IPS-NIHi7 (cell line): ENCODE results near the gene ZNF438.

Source experiments
- DNase-seq: peaks from one replicate; pipeline ENCODE4 v3.0.0; 2012; ENCODE audit warnings: mixed read lengths; ENCODE audit errors: extremely low spot score

Gene ZNF438

GRCh38 chr10:30848396-30849032, 183.2 kb downstream of the ZNF438 start:
- no peak for DNase-seq

- DNase-seq, result no peak
Measured at GRCh38 chr10:30847642-30848041, 184.0 kb downstream of the ZNF438 start.

- DNase-seq, result no peak
Measured at GRCh38 chr10:30847199-30847598, 184.5 kb downstream of the ZNF438 start.

DNA sequence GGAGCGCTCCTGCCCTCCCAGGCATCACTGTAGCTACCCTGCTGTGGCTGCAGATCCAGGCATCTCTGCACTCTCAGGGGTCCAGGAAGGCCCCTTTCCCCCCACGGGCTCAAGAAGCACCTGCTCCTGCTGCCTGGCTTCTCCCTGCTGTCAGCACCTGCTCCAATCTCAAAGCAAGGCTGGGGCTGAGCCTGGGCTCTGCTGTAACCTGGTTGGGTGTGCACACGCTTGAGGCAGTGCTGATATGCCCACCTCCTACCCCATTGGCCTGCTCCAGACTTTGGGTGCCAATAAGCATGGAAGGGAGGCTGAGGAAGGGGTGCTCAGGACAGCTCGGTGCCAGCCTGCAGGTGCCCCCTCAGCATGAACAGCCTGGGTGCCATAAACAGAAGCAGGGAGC, 185.0 kb downstream of the ZNF438 start:
- DNase-seq, result no peak

DNA sequence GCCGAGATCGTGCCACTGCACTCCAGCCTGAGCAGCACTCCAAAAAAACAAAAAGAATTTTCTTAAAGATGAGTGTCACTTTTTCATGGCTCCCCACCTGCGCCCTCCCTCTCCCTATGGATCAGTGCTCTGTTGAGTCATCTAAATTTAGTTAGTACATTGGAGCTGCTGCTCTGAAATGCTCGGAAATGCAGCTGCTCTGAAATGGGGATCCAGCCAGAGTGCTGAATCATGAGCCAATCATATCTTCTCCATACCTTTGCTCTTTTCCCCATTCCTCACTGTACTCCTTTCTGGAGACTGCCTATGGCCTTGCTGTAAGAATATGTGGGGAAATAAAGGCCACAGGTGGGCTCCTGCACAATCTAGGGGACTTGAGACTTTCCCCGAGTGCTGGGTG, 188.8 kb downstream of the ZNF438 start:
- DNase-seq, result no peak

- no peak for DNase-seq
Measured at GRCh38 chr10:30842185-30842584, 189.5 kb downstream of the ZNF438 start.

DNA sequence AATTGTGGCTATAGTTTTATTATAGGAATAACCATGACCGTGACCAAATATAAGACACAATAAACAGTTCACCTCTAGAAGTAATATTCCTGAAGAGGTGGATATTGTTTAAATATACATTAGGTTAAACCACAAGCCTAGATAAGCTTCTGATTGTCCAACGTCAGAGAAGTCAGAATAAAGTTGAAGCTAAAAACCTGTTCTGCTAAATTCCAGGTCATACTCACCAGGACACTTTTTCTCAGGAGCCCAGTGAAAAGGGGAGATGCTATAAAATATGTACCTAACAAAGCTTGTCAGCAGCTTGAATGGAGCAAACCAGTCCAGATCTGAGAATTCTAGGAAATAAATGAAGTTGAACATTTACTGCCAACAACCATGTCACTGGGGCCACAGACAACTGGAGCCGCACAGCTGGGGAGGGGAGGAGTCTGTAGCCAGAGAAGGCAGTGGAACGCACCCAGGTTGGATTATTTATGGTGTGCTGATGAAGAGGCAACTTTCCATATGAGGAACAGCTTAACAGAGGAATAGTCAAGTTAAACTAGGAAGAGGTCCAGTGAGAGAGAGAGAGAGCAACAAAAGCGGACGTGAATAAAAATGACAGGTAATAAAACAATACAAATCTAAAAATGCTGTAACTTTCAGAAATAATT, 191.1 kb downstream of the ZNF438 start:
- no peak for DNase-seq

DNA sequence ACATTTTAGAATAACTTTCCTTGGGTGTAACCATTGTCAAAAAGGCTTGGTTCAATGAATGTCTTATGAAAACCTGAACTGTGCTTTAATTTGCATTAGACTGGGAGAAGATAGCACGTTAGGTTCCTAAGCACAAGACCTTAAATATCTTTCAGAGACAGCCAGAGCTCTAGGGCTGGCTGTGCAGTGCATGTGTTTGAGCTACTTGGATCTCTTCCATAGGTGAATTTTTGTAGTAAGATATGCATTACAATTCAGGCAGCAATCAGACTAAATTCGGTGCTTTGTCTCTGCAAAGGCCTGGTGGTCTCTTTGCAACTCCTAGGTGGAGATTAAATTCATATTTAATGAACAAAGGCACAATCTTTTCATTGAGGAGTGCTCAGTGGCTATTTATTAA, 192.0 kb downstream of the ZNF438 start:
- no peak for DNase-seq

DNA sequence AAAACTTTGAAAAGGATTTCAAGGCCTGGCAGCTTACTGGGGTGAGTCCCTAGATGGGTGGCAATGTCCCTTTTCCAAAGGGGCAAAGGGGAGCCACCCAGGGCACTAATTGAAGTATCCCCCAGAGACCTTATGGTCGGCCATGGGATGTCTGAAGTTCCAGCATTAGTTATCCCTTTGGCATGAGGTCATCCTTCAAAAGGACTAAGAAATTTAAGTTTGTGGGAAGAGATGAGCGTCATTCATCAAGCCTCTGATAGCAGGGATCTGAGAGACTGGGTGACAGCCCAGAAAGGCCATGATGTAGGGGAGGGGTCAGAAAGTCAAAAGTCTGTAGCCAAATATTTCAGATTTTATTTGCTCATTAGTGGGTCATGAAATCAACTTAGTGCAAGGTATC, 195.3 kb downstream of the ZNF438 start:
- no peak for DNase-seq

DNA sequence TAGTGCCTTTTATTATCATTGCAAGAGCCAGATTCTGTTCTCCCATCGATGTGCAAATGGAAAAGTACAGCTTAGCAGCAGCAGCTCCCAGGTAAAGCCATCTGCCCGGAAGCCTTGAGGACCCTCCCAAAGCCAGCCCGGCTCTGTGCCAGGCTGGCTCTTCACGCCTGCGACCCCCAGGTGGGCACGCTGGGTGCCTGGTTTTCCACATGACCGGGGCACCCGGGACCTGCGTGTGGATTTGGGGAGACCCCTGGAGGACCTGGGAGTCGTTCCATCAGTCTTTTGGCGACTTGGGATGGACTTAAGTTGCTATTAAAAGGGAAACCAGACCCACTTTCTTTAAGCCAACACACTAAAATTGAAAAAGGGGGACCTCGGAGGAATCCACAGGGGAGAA, 196.5 kb downstream of the ZNF438 start:
- DNase-seq, result no peak

GRCh38 chr10:30834651-30835050, 197.0 kb downstream of the ZNF438 start:
- DNase-seq, result no peak

DNA sequence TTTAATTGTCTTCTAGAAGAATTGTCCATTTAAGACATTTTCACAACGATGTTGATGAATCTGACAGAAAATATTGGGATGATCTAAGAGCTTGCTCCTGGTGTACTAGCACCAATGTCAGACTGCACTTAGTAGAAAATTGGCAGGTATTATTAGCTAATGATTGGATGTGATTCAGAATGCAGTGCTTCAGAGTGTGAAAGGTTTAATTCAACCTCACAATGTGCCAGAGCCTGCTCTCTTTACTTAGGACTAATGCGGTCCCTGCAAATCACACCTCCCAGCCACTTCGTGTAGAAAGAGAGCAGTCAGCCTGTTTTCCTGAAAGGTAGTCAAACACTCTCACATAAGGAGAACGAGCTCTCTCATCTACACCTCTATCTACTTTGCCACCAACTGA, 197.5 kb downstream of the ZNF438 start:
- no peak for DNase-seq

- no peak for DNase-seq
Measured at GRCh38 chr10:30833628-30833970, 198.1 kb downstream of the ZNF438 start.

DNA sequence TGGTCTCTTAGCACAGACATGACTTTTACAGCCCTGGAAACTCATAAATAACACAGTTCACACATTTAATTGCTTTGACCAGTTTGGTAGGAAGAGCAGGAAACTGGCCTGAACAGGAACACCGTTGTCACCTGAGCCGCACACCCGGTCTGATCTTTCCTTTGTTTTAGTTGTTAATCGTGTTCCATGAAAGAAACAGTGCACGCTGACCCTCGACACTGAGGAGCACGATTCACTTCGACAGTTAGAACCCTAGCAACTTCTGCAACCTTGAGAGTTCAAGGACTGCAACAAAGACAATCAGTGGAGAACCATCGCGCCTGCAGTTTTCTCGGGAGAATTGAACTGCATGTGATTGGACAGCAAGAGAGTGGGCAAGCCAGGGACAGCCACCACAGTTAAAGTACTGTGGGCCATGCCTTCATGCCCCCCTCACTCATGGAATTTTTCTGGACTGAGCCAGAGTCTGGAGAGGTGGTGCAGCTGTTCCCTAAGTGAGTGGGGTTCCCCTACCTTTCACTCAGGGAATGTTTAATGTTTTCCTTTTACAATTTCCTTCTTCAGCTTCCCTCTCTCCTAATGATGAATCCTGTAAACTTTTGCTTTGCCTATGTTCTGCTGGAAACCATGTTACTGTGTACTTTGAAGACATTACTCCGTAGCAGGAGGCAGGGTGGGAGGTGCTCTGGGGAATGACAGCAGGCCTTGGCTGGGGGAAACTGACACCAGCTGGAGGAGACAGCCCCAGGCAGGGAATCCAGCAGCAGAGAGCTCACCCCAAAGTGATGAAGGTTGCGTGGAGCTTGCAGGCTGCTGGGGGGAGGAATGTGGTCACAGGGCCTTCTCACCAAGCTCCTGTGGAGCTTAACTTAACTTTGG, 198.7 kb downstream of the ZNF438 start:
- no peak for DNase-seq

DNA sequence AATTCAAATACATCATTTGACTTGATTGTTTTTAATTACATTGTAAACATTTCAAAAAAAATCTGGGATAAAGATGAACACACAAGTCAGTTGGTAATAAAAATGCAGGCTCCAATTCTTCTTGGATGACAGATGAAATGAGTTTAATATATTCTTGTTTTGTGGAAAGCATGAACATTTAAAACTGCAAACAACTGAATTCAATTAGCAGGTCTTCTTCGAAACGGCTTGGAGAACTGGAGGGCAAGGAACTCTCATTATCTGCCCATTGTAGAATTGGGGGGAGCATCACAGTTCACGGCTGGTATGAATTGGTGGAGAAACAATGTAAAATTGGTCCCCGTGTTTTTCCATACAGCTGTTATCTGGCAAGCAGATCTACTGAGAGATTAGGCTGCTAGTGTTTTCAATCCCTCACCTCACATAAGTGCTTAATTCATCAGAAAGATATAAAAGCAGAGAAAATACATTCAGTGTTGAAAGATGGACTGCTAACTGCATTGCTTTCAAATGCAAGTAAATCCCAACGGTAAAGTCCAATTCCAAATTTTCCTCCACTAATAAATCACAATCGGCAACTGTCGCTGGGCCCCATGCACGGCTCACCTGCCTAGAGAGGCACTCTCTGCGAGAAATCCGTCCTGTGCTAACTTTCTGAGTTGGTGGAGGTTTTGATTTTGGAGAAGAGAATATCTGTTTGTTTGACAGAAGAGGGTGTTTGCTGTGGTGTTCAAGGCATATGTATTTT, 199.5 kb downstream of the ZNF438 start:
- DNase-seq, result no peak

- no peak for DNase-seq
Measured at GRCh38 chr10:30831426-30831825, 200.2 kb downstream of the ZNF438 start.

DNA sequence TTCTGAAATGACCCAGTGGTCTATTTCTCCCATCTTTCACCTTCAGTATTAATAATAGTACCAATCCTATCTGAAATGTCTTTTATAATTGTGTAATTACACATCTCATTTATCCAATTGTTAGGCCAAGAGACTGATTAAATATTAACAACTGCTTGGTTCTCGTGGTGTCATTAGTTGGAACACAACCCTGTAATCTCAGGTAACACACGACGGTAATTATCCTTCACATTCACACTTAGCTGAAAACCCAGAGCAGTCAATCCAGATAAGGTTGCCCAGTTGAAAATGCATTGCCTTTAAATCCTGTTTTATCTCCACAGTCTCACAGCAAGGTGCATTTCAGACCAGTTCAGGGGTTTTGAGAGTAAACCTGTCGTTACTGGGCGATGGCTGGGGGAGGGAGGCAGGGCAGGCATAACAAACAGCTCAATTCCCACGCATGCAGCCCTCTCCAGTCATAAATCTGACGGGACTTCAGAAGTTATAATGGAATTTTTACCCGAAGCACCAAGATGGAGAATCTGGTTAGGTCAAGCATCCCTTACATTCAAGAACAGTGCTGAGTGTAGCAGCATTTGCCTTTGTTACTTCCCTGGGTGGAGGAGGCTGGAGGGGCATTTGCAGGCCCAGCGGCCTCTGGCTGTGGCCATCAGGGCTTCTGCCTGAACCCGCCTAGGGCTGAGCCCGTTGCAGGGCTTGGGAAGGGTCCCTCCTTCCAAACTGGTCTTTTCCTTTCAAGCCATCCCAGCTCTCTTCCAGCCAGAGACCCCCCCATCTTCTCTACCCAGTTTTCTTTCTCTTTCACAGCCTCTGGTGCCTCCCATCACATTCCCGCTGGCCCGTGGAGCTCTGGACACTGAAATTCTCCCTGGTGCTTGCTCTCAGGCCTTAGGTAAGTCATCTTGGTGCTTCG, 201.1 kb downstream of the ZNF438 start:
- no peak for DNase-seq

DNA sequence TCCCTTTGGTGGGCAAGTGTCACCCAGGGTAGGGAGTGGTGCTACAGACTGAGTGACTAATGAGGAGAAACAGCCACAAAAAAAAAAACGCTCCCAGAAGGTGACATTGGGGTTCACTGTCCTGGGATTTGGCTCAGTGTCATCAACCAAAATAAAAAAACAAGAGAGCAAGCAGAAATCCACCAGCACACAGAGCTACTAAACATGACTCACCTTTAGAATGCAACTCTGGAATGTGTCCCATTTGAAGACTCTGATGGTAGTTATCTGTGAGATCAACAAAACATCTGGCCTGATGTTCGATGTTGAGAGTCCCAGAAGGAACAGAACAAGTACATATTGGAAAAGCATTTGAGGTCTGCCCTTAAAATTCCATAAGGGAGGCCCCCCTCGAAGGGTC, 201.8 kb downstream of the ZNF438 start:
- no peak for DNase-seq

DNA sequence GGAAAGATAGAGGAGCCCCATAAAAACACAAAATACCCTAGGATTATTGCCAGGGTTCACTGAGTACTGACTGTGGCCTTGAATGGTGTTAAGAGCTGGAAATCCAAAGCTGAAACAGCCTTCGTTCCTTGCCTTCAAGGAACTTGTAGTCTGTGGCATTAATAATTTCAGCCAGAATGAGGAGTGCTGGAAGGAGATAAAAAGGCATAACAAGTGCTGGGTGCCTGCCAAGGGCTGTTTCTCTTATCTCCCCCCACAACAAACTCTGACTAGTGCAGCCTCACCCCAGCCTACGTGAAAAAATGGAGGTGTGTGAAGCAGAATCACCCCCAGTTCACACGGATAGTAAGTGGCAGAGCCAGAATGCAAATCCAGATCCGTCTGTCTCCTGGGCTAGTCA, 203.0 kb downstream of the ZNF438 start:
- no peak for DNase-seq

DNA sequence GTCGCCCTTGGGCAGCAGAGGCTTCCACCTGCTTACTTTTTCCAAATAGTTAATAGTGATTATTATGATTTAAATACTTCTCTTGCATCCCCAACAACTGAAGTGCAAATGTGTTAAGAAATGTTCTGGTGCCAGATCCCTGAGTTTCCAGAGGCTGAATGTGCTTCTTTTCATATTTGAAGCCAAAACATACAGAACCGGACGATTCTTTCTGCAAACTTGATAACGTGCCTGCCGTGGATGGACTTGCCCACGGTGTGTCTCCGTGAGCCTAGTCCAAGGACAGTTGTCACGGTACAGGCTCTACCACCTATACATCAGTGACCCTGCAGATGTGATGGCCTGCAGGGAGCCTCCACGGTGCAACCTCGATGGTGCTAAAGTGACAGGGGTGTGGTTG, 203.5 kb downstream of the ZNF438 start:
- DNase-seq, result no peak

DNA sequence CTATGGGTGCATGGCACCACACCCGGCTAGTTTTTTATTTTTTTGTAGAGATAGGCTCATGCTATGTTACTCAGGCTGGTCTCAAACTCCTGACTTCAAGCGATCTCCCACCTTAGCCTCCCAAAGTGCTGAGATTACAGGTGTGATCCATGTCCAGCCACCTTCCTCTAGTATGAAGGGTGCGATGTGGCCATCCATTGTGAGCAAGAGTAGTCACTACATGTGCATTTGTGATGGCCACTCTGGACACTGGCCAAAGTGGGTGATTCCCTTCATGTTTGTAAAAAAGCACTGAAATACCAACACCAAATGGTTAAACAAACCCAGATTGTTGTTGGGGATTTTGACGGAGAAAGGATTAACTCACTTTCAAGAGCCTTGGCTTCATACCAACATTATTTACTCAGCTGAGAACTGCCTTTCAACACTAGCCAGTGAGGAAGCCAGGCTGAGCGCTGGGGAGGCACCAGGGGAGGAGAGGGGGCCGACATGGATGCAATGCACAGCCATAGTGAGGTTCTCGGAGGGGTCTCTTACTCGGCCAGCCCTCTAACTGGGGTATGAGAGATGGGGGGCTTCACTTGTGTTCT, 204.0 kb downstream of the ZNF438 start:
- no peak for DNase-seq
